Jurkat, Clone E6-1 (cell line): ENCODE results near the gene TRPV6.
A peak's percentile ranks its signal among the peaks of the same experiment; 100 is the strongest.

Experiments used
- DNase-seq: peaks from one replicate; pipeline ENCODE4 v3.0.0-alpha.2; 2011; ENCODE audit warnings: low read depth, low spot score
- H3K4me3 ChIP-seq: 2 replicates; pipeline ENCODE4 v1.5.1; 2011; ENCODE audit warnings: mild to moderate bottlenecking, low read length, control low read depth, moderate library complexity

Gene TRPV6

DNA sequence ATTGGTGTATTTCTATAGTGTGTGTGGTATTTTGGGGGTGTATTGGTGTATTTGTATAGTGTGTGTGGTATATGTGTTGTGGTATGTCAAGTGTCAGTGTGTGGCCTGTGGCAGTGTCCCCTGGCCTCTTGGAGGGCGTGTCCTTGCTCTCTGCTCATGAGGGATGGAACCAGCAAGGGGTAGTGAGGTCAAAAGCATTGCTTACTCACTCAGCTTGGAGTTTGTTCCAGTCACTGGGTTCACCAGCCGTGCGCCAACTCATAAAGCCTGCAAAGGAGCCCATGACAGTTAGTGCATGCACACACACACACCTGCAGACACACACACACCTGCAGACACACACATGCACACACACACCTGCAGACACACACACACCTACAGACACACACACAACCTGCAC is 4.3 kb upstream of the TRPV6 start:
- DNase-seq, result no peak
- no peak overlapping the region for H3K4me3 ChIP-seq

DNA sequence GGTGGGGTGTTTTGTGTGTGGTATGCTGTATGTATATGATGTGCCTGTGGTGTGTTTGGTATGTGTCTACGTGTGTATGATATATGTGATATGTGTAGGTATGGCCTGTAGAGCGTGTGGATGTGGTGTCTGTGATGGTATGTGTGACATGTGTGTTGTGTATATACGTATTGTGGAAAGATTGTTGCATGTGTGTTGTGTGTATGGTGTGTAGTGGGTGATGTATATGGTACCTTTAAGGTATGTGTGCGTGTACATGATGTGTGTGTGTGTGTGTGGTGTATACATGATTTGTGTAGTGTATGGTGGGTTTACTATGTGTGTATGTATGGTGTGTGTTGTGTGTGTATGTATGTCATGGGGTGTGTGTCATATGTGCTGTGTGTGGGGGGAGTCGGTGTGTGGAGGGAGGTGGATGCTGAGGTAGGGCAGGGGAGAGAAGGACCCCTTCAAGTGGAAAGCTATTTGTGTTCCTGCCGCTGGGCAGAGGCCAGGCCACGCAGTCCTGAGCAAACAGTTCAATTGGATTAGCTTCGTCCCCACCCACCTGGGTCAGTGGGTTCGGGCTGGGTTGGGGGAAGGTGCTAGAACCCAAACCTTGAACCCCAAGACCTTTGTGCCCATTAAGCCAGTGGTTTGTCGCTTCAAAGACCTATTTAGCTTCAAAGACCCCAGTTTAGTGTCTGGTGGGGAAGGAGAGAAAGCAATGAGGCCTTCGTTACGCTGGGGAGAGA is 1.9 kb upstream of the TRPV6 start:
- no peak for DNase-seq
- no peak overlapping the region for H3K4me3 ChIP-seq

DNA sequence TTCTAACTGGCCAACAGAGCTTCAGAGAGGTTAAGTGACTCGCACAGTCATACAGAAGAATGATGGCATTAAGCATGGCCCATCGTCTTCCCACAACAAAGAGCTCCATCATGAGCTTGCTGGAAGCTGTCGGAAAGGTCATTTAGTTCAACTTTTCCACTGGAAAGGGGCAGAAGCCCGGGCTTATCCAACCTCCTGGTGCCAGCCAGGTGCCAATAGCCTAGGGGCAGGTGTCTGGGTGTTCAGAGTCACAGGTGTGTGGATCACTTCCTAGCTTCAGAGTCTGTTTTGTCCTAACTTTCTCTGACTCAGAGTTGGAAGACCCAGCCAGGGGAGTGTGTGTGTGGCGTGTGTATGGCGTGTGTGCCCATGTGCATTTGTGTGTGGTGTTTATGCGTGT is 1.3 kb upstream of the TRPV6 start:
- no peak for DNase-seq
- H3K4me3 ChIP-seq, result no peak overlapping the region

DNA sequence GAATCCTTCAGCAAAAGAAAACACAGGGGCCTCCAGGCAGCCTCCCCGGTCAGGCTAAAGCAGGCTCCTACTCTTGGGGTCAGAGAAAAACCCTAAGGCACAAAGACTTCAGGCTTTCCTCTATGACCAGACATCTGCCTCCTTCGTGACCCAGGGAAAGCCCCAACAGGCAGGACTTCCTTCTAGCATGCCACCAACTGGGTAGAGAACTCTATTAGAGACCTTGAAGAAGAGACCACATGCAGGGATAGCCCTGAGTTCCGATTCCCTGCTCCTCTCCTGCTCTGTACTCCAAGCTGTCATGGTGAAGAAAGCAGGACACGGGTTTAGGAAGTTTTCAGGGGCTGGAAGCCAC is 1.3 kb downstream of the TRPV6 start:
- H3K4me3 ChIP-seq, result no peak overlapping the region
- DNase-seq, result no peak

DNA sequence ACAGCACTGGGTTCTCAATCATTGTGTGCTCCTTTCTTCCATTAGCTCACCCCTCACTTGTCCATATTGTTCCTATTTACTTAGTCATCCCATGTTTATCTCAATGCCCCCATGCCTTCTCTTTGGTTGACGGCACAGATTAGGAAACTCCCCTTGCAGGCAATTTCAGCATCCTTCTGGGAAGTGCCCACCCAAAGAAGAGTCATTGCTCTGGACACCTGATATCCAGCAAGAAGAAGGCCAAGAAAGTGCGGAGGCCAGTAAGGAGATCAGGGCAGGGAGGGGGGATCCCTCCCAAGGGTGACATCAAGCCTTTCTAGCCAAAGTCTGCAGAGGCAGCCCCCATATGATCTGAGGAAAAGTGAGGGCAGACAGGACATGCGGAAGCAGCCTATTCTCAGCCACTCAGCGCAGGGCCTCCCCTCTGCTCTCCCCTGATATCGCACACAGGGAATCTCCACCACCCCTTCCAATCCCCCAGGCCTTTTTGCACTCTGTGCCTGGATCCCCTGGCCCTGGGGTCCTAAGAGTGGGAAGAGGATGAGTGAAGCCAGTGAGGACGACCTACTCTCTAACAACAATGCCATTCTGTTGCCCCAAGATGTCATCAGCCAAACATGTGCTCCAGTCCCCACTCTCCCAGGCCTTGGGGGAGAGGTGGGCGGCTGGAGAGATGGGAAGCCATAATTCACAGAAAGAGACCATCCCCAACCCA is 1.8 kb downstream of the TRPV6 start:
- H3K4me3 ChIP-seq, result no peak overlapping the region
- DNase-seq, result no peak

DNA sequence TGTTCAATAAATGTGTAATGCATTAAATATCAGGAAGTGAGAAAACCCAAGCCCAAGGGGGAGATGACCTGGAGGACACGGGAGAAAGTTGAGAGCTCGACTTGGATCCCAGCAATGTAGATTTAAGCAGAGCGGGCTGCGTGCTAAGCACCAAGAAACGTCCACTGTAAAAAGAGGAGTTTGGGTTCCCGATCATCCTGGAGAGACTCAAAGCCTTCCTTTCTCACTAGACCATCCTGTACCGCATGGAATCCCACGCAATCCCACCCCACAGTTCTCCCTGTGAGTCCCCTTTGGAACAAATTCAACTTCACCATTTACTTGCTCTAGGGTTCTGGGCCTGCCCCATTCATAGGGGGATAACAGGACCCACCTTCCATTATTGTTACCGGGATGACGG is 2.4 kb downstream of the TRPV6 start:
- H3K4me3 ChIP-seq, result no peak overlapping the region
- DNase-seq, result no peak

DNA sequence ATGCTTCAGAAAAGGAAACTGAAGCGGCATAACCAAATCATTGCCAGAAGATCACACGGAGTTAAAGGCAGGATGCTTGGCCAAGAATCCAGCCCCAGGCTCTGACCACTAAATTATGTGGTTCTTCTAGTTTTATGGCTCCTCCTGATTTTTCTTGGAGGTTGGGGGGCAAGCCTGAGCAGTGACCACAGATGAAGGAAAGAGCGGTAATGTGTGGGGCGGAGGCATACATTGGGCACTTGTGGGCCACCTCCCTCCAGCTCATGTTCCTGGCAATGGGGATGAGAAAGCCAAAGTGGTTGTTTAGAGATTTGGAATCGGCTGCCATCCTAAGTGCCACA is 3.2 kb downstream of the TRPV6 start:
- no peak for DNase-seq
- no peak overlapping the region for H3K4me3 ChIP-seq

DNA sequence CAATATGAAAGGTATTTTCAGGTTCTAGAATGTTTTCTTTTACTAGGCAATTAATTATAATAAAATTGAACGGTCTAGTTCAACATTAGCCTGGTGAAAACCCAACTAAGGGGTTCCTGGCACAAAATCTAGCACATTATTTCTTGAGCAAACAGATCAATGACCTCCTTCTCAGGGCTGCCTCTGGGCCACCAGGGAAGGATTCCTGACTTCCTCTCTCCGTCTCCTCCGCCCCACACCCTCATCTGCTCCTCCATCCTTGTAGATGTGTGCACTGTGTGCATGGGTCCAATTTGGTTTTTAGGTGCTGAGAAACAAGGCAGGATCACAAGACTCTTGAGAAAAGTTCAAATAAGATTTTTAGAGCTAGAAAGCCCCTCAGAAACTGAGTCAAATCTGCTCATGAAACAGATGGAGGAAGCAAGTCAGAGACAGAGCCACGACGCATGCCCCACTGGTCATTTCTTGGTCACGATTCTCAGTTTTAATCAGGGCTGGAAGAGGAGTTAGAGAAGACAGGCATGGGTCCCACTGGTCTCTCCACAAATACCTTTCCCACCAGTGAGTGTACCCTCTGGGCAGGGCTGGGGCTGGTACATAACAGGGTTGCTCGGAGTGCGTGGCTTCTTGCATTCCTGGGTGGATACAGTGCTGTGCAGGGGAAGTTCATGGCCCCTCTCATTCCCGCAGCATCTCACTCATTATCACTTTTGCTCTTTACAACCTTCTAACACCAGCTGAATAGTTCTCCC is 3.8 kb downstream of the TRPV6 start:
- no peak for DNase-seq
- H3K4me3 ChIP-seq, result no peak overlapping the region

DNA sequence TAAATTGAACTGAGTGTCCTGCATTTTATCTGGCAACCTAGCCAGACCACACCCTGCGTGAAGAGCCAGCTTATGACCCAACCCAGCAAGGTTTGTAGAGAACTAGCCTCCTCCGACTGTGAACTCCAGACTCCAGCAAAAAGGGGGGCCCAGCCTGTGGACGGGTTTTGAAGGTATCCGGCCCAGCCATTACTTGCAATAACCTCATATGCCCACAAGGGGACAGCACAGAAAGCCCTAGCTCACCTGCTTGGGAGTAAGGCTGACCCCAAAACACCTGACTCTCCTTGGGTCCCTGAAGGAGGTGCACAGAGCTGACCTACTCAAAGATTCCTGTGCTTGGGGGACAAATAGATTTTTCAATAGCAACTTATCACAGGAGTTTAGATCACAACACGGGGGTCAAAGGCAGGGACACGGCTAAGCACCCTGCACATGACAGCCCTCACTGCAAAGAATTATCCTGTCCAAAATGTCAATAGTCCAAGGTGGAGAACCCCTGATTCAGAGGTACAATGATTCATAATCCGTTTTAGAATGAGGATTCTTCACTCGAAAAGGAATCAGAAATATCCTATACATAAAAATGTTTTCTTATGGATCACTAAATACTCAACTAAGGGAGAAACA is 4.6 kb downstream of the TRPV6 start:
- DNase-seq, result peak; percentile 52
- H3K4me3 ChIP-seq, result no peak overlapping the region

DNA sequence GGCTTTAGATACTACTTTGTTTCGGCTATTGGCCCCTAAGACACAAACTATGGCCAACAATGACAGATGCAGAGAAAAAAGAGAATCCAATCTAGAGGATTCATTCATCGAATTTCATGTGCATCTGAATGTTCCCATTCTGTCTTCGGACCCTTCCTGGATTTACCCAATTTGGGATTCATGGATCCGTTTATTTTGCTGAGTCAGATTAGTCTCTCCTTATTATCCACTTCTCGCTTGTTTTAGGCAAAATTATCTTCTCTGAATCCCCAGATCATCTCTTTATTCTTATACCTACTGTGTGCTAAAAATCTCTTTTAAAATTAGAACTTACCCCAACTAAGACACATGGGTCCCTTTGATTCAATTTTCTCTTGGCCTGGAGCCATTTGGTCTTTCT is 6.5 kb downstream of the TRPV6 start:
- DNase-seq, result no peak
- no peak overlapping the region for H3K4me3 ChIP-seq

DNA sequence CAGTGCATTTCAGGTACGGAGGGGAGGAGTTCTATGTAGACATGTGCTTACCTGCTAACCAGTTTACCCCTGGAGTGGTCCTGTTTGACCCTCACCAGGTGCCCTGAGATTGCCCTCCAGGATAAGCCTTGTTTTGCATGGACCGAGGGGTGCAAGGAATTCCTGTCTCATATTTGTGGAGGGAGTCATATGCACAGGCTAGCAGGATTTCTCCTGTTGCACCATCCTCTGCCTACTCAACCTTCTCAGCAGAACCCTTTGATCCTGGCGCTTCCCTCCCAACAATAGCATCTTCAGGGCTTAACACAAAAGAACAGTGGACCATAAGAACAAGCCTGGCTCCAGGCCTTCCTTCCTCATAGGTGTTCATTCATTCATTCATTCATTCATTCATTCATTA is 7.2 kb downstream of the TRPV6 start:
- no peak for DNase-seq
- H3K4me3 ChIP-seq, result no peak overlapping the region

DNA sequence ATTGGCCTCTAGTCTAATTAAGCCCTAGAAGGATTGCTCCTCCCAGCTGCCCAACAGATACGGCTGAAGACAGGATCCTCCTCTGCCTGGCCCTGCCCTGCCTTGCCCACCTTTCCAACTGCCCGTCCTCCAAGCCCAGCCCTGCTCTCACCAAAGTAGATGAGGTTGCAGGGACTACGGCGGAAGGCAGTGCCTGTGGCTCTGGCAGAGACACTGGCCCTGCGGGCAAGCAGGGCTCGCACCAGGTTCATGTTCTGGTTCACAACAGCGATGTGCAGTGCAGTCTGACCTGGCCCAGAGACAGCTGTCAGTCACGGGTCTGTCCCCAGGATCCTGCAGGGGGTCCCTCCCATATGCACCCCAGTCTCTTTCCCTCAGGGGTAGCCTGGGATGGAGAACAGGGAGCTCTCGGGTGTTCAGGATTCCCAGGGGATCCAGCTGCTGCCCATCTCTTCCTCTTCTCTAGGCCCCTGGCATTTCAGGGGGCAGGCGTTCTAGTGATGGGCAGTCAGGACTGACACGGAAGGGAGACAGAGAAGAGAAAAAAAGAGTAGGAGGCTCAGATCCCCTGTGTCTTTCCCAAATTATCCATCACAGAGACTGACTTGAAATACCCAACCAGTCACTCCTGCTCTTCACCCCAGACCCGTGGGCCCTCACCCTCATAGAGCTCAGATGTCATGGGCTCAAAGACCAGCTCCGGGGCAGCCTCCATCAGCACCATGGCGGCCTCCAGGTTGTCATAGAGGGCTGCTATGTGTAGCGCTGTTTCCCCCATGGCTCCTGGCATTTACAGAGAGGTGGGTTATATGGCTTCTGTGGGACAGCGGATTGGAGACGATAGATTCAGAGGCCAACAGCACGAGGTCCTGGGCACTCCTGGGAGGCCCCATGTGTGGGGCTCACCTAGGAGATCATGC is 8.3 kb downstream of the TRPV6 start:
- DNase-seq, result no peak

DNA sequence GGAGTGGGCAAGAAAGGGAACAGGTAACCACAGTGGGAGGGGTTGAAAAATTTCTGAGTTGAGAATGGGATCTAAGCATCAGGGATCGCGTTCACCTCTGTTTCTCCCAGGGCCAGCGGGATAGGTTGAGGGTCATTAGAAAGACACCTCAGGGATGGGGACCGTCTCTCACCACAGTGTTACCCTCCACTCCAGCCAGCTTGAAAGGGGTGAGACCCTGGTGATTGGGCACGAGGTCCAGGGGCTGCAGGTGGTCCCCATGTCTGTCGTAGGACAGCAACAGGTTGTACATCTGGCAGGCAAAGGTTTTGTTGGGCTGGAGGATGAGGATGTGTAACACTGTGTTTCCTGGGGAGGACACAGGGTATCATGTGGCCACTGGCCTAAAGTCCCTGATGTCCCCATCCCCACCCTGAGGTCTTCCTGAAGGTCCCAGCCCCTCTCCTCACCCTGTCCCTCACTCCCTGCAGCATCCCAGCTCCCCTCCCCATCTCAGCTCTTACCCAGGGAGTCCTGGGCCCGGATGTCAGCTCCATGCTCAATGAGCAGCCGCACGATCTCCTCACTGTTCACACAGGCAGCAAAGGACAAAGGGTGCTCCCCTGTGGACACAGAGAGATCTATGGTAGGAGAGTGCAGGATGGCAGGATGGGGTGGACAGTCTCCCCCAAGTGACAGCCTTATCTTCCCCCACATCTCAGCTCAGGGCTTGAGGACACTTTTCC is 9.1 kb downstream of the TRPV6 start:
- no peak for DNase-seq

More for the DNA sequence above, 8.3 kb downstream of the TRPV6 start:
- H3K4me3 ChIP-seq, result no peak overlapping the region

DNA sequence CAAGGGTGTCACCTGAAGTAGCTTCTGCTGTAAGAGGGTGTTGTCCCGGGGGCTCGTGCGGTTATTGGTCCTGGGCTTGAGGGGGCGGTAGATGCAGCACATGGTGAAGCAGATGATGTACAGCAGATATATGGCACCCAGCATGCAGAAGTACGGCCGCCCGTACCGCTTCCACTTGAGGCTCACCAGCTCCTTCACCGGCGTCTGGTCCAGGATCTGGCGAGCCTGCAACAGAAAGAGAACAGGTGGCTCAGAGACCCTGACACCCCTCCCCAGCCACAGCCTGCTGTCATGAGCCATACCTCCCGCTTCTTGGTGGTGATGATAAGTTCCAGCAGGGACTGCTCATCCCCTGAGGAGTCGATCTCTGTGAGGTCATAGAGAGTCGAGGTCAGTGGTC is 10.1 kb downstream of the TRPV6 start:
- no peak for DNase-seq

More for the DNA sequence above, 9.1 kb downstream of the TRPV6 start:
- H3K4me3 ChIP-seq, result no peak overlapping the region

DNA sequence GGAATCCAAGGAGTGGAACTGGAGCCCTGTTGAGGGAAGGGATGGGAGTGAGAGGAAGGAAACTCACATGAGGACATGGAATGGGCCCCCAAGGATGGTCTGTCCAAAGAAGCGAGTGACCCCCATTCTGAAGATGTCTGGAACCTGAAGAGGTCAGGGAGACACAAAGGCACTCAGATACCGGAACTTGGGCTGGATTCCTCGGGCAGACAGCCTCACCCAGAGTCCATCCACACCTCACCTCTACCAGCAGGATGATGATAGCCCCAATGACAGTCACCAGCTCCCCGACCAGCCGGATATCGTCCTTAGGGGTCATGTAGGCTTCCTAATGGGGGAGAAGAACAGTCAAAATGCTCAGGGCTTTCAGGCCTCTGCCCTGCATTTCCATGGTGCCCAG is 10.7 kb downstream of the TRPV6 start:
- no peak for DNase-seq
- H3K4me3 ChIP-seq, result no peak overlapping the region

More for the DNA sequence above, 10.1 kb downstream of the TRPV6 start:
- H3K4me3 ChIP-seq, result no peak overlapping the region

DNA sequence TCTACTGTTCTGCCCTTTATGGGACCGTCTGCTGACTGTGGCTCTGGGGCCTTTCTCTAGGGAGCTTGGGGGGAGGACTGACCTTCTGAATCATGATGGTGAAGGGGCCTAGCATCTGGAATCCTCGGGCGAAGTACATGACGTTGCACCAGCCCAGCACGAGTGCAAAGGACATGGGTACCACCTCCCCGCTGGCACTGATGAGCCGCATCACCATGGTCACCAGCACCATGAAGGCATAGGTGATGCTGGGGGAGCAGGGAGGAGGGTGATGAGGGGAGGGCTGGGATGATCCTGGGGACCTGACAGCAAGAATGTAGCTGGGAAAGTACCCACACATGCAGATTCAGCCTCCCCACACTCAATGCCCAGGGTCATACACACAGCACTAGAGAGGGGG is 11.1 kb downstream of the TRPV6 start:
- DNase-seq, result no peak

DNA sequence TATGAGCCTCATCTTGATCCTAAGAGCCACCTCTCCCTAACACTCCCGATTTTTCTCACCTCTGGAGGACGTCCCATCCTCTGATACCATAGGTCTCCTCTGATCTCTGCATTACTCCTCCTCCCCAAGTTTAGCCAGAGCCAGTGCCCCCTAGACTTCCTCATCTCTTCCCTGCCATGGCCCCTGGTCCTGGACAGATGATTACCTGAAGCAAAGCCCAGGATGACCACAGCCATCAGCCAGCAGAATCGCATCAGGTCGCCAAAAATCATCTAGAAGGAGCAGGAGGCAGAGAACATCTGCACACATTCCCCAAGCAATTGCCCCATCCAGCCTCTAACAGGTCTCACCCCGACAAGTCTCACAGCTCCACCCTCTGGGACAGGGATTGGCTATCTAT is 11.7 kb downstream of the TRPV6 start:
- no peak for DNase-seq
- no peak overlapping the region for H3K4me3 ChIP-seq

More for the DNA sequence above, 11.1 kb downstream of the TRPV6 start:
- H3K4me3 ChIP-seq, result no peak overlapping the region

DNA sequence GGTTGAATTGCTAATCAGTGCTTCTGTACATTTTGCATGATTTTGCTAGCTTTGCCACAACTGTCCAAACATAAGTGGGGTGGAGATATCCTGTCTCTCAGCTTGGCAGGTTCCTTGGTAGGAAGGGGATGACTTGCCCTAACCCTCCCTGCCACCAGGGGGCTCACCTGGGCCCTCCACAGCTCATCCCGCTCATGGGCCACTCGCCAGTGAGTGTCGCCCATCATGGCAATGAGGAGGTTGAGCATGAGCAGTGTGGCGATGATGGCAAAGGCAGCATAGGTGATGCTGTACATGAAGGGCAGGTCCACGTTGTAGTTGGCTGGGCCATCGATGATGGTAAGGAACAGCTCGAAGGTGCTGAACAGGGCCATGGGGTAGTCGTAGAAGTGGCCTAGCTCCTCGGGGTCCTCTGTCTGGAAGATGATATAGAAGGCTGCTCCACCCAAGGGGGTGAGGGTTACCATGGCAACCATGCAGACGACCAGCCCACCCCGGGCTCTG is 12.2 kb downstream of the TRPV6 start:
- H3K4me3 ChIP-seq, result no peak overlapping the region
- DNase-seq, result peak; percentile 39
